Neural cell (in vitro differentiated cells): ENCODE measurements around the gene GVQW3.

ENCODE experiments used
- CTCF ChIP-seq: fragments of 450-650 bp; IDR thresholded peaks from 2 replicates; pipeline ENCODE4 v1.5.1; 2014; ENCODE audit warnings: antibody characterized with exemption, mild to moderate bottlenecking, moderate library complexity; ENCODE audit not compliant: poor library complexity, severe bottlenecking
- EP300 ChIP-seq: fragments of 450-650 bp; conservative IDR thresholded peaks from 2 replicates; pipeline ENCODE4 v1.6.1; 2014; ENCODE audit warnings: antibody characterized with exemption, mild to moderate bottlenecking, moderate library complexity; ENCODE audit not compliant: poor library complexity, severe bottlenecking
- POLR2AphosphoS5 ChIP-seq: IDR thresholded peaks from 2 replicates; pipeline ENCODE4 v1.6.1; 2012
- RAD21 ChIP-seq: fragments of 450-650 bp; conservative IDR thresholded peaks from 2 replicates; pipeline ENCODE4 v1.6.1; 2014; ENCODE audit warnings: antibody characterized with exemption, mild to moderate bottlenecking, moderate library complexity

GRCh38 chr11:76392870-76393269, 11.7 kb downstream of the GVQW3 start:
- TF ChIP-seq CTCF (no peak), EP300 (no peak), RAD21 (no peak), POLR2AphosphoS5 (no peak)
